ENCODE data around the gene XRCC5. TPM values are rescaled to one million over a fixed set of nuclear protein-coding genes. Genes with fewer than 3 reads are reported as not detected.

Gene XRCC5
- total RNA-seq, 1 experiment from 2014 or later, result 322 TPM

DNA sequence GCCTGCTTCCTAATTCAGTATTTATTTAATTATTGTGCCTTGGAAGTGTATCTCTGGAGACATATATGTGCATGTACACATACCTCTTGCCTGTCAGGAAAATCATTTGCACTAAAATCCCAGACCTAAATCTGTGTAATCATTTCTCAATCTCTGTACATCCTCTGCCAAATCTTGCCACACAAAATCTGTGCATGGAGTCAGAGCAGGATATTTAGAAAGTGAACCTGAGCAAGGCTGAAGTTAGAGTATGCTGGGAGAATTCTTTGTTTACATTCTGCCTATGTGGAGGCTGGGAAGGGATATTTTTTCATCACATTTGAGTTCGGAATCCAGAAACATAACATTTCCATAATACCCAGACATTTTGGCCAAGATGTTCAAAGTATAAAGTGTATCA, 9.3 kb downstream of the XRCC5 start:
- in situ Hi-C loops (cut with HindIII; ENCODE audit: low pct_unique_long_range_greater_than_20kb, low sequenced_read_pairs), result no loop called here
- ChIA-PET POLR2A (no interaction called here), CTCF (interaction anchor here (0.6 kb wide), 1 partner anchor 83 kb away, joined by 5 read pairs; no protein-coding TSS in a partner anchor)
- TF ChIP-seq SIN3A (IDR thresholded peaks at IDR 0.05; ENCODE audit: borderline replicate concordance, insufficient read depth, low read depth, low read length), result no peak
- no peak for TF ChIP-seq TCF7L2 (IDR thresholded peaks at IDR 0.05; ENCODE audit: low read depth, low read length)
- TF ChIP-seq, protein P1, sequence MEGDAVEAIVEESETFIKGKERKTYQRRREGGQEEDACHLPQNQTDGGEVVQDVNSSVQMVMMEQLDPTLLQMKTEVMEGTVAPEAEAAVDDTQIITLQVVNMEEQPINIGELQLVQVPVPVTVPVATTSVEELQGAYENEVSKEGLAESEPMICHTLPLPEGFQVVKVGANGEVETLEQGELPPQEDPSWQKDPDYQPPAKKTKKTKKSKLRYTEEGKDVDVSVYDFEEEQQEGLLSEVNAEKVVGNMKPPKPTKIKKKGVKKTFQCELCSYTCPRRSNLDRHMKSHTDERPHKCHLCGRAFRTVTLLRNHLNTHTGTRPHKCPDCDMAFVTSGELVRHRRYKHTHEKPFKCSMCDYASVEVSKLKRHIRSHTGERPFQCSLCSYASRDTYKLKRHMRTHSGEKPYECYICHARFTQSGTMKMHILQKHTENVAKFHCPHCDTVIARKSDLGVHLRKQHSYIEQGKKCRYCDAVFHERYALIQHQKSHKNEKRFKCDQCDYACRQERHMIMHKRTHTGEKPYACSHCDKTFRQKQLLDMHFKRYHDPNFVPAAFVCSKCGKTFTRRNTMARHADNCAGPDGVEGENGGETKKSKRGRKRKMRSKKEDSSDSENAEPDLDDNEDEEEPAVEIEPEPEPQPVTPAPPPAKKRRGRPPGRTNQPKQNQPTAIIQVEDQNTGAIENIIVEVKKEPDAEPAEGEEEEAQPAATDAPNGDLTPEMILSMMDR (IDR thresholded peaks at IDR 0.05), result no peak
- TF ChIP-seq POLR2AphosphoS5 (IDR thresholded peaks at IDR 0.05; ENCODE audit: low read depth, low read length), result no peak
- TF ChIP-seq, protein P2, sequence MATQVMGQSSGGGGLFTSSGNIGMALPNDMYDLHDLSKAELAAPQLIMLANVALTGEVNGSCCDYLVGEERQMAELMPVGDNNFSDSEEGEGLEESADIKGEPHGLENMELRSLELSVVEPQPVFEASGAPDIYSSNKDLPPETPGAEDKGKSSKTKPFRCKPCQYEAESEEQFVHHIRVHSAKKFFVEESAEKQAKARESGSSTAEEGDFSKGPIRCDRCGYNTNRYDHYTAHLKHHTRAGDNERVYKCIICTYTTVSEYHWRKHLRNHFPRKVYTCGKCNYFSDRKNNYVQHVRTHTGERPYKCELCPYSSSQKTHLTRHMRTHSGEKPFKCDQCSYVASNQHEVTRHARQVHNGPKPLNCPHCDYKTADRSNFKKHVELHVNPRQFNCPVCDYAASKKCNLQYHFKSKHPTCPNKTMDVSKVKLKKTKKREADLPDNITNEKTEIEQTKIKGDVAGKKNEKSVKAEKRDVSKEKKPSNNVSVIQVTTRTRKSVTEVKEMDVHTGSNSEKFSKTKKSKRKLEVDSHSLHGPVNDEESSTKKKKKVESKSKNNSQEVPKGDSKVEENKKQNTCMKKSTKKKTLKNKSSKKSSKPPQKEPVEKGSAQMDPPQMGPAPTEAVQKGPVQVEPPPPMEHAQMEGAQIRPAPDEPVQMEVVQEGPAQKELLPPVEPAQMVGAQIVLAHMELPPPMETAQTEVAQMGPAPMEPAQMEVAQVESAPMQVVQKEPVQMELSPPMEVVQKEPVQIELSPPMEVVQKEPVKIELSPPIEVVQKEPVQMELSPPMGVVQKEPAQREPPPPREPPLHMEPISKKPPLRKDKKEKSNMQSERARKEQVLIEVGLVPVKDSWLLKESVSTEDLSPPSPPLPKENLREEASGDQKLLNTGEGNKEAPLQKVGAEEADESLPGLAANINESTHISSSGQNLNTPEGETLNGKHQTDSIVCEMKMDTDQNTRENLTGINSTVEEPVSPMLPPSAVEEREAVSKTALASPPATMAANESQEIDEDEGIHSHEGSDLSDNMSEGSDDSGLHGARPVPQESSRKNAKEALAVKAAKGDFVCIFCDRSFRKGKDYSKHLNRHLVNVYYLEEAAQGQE (IDR thresholded peaks at IDR 0.05; ENCODE audit: insufficient read depth in 1 of 2, low read depth in 2 of 2, low read length in 1 of 2), result no peak
- Histone ChIP-seq H3K27me3 (ENCODE audit: control insufficient read depth, insufficient read depth, low read length) (no peaks in the 10 kb centered on the region), H3K9me3 (ENCODE audit: control insufficient read depth, insufficient read depth, low read depth, low read length) (no peaks in the 10 kb centered on the region), H3K27ac (ENCODE audit: low read length) (no peak overlapping the region), H3K4me1 (ENCODE audit: control insufficient read depth, insufficient read depth, low read length) (peaks cover 20% of the 10 kb centered on the region), H3K36me3 (ENCODE audit: control insufficient read depth, insufficient read depth, low read length) (peaks cover 81% of the 10 kb centered on the region), H3K4me3 (ENCODE audit: low read depth in 2 of 2, low read length in 2 of 2) (no peak overlapping the region)
- DNase-seq (ENCODE audit: low read depth, low spot score) (no peak), ATAC-seq (no peak)
- no TSS peak for BruUV-seq (replicated peaks)
- intact Hi-C loops (cut with micrococcal nuclease; ENCODE audit: unreplicated experiment), result no loop called here

DNA sequence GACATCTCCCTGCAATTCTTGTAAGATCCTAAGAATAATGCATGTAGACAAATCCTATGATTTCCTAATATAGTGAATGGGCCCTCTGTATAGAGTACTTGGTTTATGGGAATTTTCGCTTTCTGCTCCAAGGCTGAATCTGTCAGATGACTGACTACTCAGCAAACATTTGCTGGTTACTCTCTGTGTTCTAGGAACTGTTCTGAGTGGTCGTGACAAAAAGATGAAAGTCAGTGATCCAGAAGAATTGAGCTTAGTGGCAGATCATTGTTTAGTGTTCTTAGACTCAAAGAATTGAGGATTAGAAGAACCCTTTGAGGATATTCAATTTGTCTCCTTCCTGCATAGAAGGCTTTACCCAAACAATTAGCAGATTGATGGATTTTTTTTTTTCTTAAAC, 10.0 kb downstream of the XRCC5 start:
- Histone ChIP-seq H3K27ac (ENCODE audit: low read length) (no peak overlapping the region), H3K9me3 (ENCODE audit: control insufficient read depth, insufficient read depth, low read depth, low read length) (no peaks in the 10 kb centered on the region), H3K4me3 (ENCODE audit: low read depth in 2 of 2, low read length in 2 of 2) (no peak overlapping the region), H3K36me3 (ENCODE audit: control insufficient read depth, insufficient read depth, low read length) (peaks cover 81% of the 10 kb centered on the region), H3K4me1 (ENCODE audit: control insufficient read depth, insufficient read depth, low read length) (peaks cover 15% of the 10 kb centered on the region), H3K27me3 (ENCODE audit: control insufficient read depth, insufficient read depth, low read length) (no peaks in the 10 kb centered on the region)
- POLR2A ChIA-PET, result no interaction called here
- ATAC-seq (no peak), DNase-seq (ENCODE audit: low read depth, low spot score) (no peak)
- in situ Hi-C loops (cut with HindIII; ENCODE audit: low pct_unique_long_range_greater_than_20kb, low sequenced_read_pairs) (no loop called here), intact Hi-C loops (cut with micrococcal nuclease; ENCODE audit: unreplicated experiment) (no loop called here)
- TF ChIP-seq TCF7L2 (IDR thresholded peaks at IDR 0.05; ENCODE audit: low read depth, low read length) (no peak), POLR2AphosphoS5 (IDR thresholded peaks at IDR 0.05; ENCODE audit: low read depth, low read length) (no peak), SIN3A (IDR thresholded peaks at IDR 0.05; ENCODE audit: borderline replicate concordance, insufficient read depth, low read depth, low read length) (no peak)
- TF ChIP-seq, protein P2 (IDR thresholded peaks at IDR 0.05; ENCODE audit: insufficient read depth in 1 of 2, low read depth in 2 of 2, low read length in 1 of 2), result no peak
- TF ChIP-seq, protein P1 (IDR thresholded peaks at IDR 0.05), result no peak
- BruUV-seq (replicated peaks), result no TSS peak
- CTCF ChIA-PET, result no interaction called here
